ENCODE data around the gene PCSK5.
A peak's percentile ranks its signal among the peaks of the same experiment; 100 is the strongest.

PCSK5 gene

GRCh38 chr9:76372336-76372735, 481.9 kb downstream of the PCSK5 start:
- no peak for DNase-seq

GRCh38 chr9:76373173-76373783, 482.8 kb downstream of the PCSK5 start:
- no peak for DNase-seq

GRCh38 chr9:76373784-76374474, 483.5 kb downstream of the PCSK5 start:
- no peak for DNase-seq

GRCh38 chr9:76374783-76375559, 484.5 kb downstream of the PCSK5 start:
- no peak for DNase-seq

- DNase-seq, result no peak
Measured at GRCh38 chr9:76377791-76378190, 487.3 kb downstream of the PCSK5 start.

GRCh38 chr9:76378367-76379073, 488.0 kb downstream of the PCSK5 start:
- DNase-seq, result no peak

- DNase-seq, result no peak
Measured at GRCh38 chr9:76379494-76379893, 489.0 kb downstream of the PCSK5 start.

GRCh38 chr9:76390656-76391055, 500.2 kb downstream of the PCSK5 start:
- no peak for DNase-seq

- peak; percentile 94 for DNase-seq
Measured at GRCh38 chr9:76394195-76394959, 503.9 kb downstream of the PCSK5 start, which contains the start of gene RFK. Gene RFK (minus strand): TSS chr9:76394426. CDS start chr9:76394171, 255 bp downstream.

GRCh38 chr9:76394960-76395252, 504.4 kb downstream of the PCSK5 start:
- DNase-seq, result peak; percentile 44

- DNase-seq, result no peak
Measured at GRCh38 chr9:76395381-76395780, 504.9 kb downstream of the PCSK5 start.

GRCh38 chr9:76396144-76396543, 505.7 kb downstream of the PCSK5 start:
- DNase-seq, result no peak

- DNase-seq, result no peak
Measured at GRCh38 chr9:76396597-76396996, 506.1 kb downstream of the PCSK5 start.

GRCh38 chr9:76399856-76400255, 509.4 kb downstream of the PCSK5 start:
- no peak for DNase-seq

GRCh38 chr9:76400534-76401096, 510.1 kb downstream of the PCSK5 start:
- no peak for DNase-seq

- no peak for DNase-seq
Measured at GRCh38 chr9:76401176-76401575, 510.7 kb downstream of the PCSK5 start.

GRCh38 chr9:76401580-76402354, 511.3 kb downstream of the PCSK5 start:
- no peak for DNase-seq

GRCh38 chr9:76403352-76403751, 512.9 kb downstream of the PCSK5 start:
- DNase-seq, result no peak

GRCh38 chr9:76404401-76404800, 513.9 kb downstream of the PCSK5 start:
- DNase-seq, result no peak

- DNase-seq, result no peak
Measured at GRCh38 chr9:76405340-76405739, 514.9 kb downstream of the PCSK5 start.

- DNase-seq, result no peak
Measured at GRCh38 chr9:76405868-76406267, 515.4 kb downstream of the PCSK5 start.
